Measurements from ENCODE around the gene UPK3BL2.
"Not testable (repeated sequence)": the region's sequence is repeated elsewhere in the genome, so short reads cannot be mapped to it uniquely, and the experiment has no call there.

UPK3BL2 gene

DNA sequence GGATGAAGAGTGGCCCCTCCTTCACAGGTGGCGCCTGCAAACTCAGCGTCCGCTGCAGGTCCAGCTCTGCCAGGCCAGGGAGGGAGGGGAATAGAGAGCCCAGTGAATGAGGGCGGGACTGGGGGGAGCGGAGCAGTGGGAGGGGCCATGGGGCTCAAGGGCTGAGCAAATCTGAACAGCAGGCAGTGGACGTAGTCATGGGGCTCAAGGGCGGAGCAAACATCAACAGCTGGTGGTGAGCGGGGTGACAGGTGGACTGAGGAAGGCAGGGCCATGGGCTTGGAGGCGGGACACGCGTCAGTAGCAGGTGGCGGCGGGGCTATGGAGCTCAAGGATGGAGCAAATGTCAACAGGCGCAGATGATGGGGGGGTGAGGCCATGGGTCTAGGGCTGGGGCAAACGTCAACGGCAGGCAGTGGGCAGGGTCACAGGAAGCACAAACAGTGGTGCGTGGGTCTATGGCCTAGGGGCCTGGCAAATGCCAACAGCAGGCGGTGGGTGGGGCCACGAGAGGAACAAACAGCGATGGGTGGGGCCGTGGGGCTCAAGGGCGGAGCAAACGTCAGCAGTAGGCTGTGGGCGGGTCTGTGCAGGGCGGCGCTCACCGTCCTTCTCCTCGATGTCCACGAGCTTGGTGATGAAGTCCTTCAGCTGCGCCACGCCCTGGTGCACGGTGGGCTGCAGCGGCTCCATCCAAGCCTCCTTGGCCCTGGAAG, 50.1 kb downstream of the UPK3BL2 start:
- not testable (repeated sequence) for DNase-seq

DNA sequence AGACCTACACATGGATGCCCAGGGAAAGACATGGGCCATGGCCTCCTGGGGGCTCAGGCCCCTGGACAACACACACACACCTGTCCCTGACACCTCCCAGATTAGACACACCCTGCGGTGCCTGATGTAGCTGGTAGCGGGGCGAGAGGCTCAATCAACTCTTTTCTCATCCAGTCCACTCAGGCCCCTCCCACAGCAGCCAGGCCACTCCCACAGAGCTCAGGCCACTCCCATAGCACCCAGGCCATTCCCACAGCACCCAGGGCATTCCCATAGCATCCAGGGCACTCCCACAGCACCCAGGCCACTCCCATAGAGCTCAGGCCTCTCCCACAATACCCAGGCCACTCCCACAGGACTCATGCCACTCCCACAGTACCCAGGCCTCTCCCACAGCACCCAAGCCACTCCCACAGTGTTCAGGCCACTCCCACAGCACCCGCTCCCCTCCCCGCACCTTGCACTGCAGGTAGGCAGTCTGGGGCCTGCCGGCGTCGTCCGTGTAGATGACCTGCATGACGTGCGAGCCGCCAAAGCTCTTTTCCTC, 52.9 kb downstream of the UPK3BL2 start:
- DNase-seq = peak in 4 of 5 experiments; percentile 39 to 48 (median 45)
